Endothelial cell of umbilical vein (primary cell): ENCODE measurements around the gene RXFP4. TPM values are rescaled to one million over a fixed set of nuclear protein-coding genes. Genes with fewer than 3 reads are reported as not detected.

ENCODE experiments used
- BruUV-seq: library from RNA; stranded (reverse); fragments of 400-500 nt; replicated peaks from 2 replicates; lab custom pipeline; 2021; lab: Mats Ljungman, UMichigan
- CTCF ChIA-PET: fragments of 300-600, 350-600 bp; sonication (Branson Sonifier 250); formaldehyde crosslinking; loops from one replicate; lab custom pipeline; 2021; ENCODE audit warnings: antibody characterized with exemption, inconsistent platforms; lab: Charles Lee
- POLR2A ChIA-PET: fragments of 300-600, 350-600 bp; sonication (Branson Sonifier 250); formaldehyde crosslinking; loops from one replicate; lab custom pipeline; 2021; ENCODE audit warnings: antibody characterized with exemption, inconsistent platforms; lab: Charles Lee
- DNase-seq: peaks from one replicate; pipeline ENCODE4 v3.0.0-alpha.2; 2011; ENCODE audit warnings: low read depth, low spot score
- FAIRE-seq: peaks from 2 replicates; lab custom pipeline; 2011; peaks lifted over from hg19 to GRCh38; lab: Jason Lieb, UNC
- H2AFZ ChIP-seq: 2 replicates; pipeline ENCODE4 v1.6.0; 2012; ENCODE audit warnings: low read depth, low read length, control low read depth, inconsistent platforms
- H3K27ac ChIP-seq: 2 replicates; pipeline ENCODE4 v1.5.1; 2011; ENCODE audit warnings: low read depth, mild to moderate bottlenecking, control low read depth, low read length, moderate library complexity; ENCODE audit not compliant: insufficient read depth
- H3K27me3 ChIP-seq, 2 experiments: 2 replicates each; pipeline versions ENCODE4 v1.6.0 to v1.6.1; 2011; ENCODE audit warnings: low read length in 2 of 2, mixed read lengths in 1 of 2; ENCODE audit not compliant: control insufficient read depth in 2 of 2, insufficient read depth in 2 of 2
- H3K36me3 ChIP-seq, 2 experiments: 2 replicates in 1 of 2; 3 replicates in 1 of 2; pipeline ENCODE4 v1.5.1; 2011; ENCODE audit warnings: low read length in 2 of 2, mild to moderate bottlenecking in 1 of 2, moderate library complexity in 1 of 2; ENCODE audit not compliant: control insufficient read depth in 2 of 2, insufficient read depth in 2 of 2; ENCODE audit errors: extremely low read depth in 1 of 2
- H3K4me1 ChIP-seq: 3 replicates; pipeline ENCODE4 v1.5.1; 2011; ENCODE audit warnings: mild to moderate bottlenecking, low read length; ENCODE audit not compliant: control insufficient read depth, insufficient read depth; ENCODE audit errors: extremely low read depth
- H3K4me2 ChIP-seq: 2 replicates; pipeline ENCODE4 v1.6.1; 2011; ENCODE audit warnings: low read length, control low read depth, mixed read lengths; ENCODE audit not compliant: insufficient read depth
- H3K4me3 ChIP-seq, 3 experiments: fragments of 200-600 bp in 1 of 3; sonication (generic), shearing (Covaris generic) in 1 of 3; replicated peaks in 1 of 3; 2 replicates each; pipeline ENCODE4 v1.5.1; 2011 to 2016; ENCODE audit warnings: control low read depth in 3 of 3, low read length in 3 of 3, mild to moderate bottlenecking in 2 of 3, inconsistent platforms in 1 of 3, low read depth in 1 of 3, moderate library complexity in 1 of 3; ENCODE audit not compliant: insufficient read depth in 1 of 3
- H3K79me2 ChIP-seq: 2 replicates; pipeline ENCODE4 v1.6.0; 2012; ENCODE audit warnings: low read length, inconsistent platforms; ENCODE audit not compliant: control insufficient read depth, insufficient read depth
- H3K9ac ChIP-seq: replicated peaks from 2 replicates; pipeline ENCODE3; 2011; ENCODE audit warnings: low read length, control low read depth; ENCODE audit not compliant: insufficient read depth; ENCODE audit errors: extremely low read depth
- H3K9me1 ChIP-seq: replicated peaks from 3 replicates; pipeline ENCODE4 v1.6.0; 2011; ENCODE audit warnings: mild to moderate bottlenecking, low read length; ENCODE audit not compliant: control insufficient read depth, insufficient read depth; ENCODE audit errors: extremely low read depth
- H3K9me3 ChIP-seq: replicated peaks from 2 replicates; pipeline ENCODE4 v1.5.1; 2012; ENCODE audit warnings: low read length, inconsistent platforms; ENCODE audit not compliant: control insufficient read depth, insufficient read depth
- H4K20me1 ChIP-seq: replicated peaks from 2 replicates; pipeline ENCODE3; 2011; ENCODE audit warnings: mild to moderate bottlenecking, low read length; ENCODE audit not compliant: control insufficient read depth, insufficient read depth; ENCODE audit errors: extremely low read depth
- EZH2 ChIP-seq: IDR thresholded peaks from 2 replicates; pipeline ENCODE4 v1.6.1; 2012; ENCODE audit warnings: borderline replicate concordance, low read depth, mild to moderate bottlenecking, moderate library complexity, low read length, inconsistent platforms; ENCODE audit not compliant: severe bottlenecking
- FOS ChIP-seq: IDR thresholded peaks from 2 replicates; pipeline ENCODE4 v1.6.1; 2011; ENCODE audit warnings: mild to moderate bottlenecking, low read length, moderate library complexity, borderline replicate concordance; ENCODE audit not compliant: insufficient read depth
- GATA2 ChIP-seq: IDR thresholded peaks from 2 replicates; pipeline ENCODE4 v1.7.0; 2011; ENCODE audit warnings: low read depth, mild to moderate bottlenecking, moderate library complexity, mixed read lengths, low read length; ENCODE audit not compliant: insufficient read length, insufficient read depth
- JUN ChIP-seq: IDR thresholded peaks from 2 replicates; pipeline ENCODE4 v1.6.1; 2011; ENCODE audit warnings: borderline replicate concordance, low read depth; ENCODE audit not compliant: insufficient read length, insufficient read depth
- MYC ChIP-seq: IDR thresholded peaks from one replicate; pipeline ENCODE4 v1.6.1; 2011; ENCODE audit warnings: mild to moderate bottlenecking, low read depth, low read length
- POLR2A ChIP-seq: IDR thresholded peaks from 2 replicates; pipeline ENCODE4 v1.6.1; 2012; ENCODE audit warnings: low read depth, mild to moderate bottlenecking, control low read depth, low read length
- POLR2AphosphoS5 ChIP-seq: IDR thresholded peaks from 2 replicates; pipeline ENCODE4 v1.6.1; 2012; ENCODE audit warnings: low read depth, mild to moderate bottlenecking, control low read depth, low read length, moderate library complexity; ENCODE audit not compliant: insufficient read depth
- dilution Hi-C: fragments of 300-500 bp; cut with MboI; formaldehyde crosslinking; loops from one replicate; pipeline ENCODE4 v1.15.0; 2019; ENCODE audit warnings: low sequenced_read_pairs; ENCODE audit not compliant: extremely low pct_ligation_motif_present
- intact Hi-C: fragments of 100-400 bp; cut with micrococcal nuclease; formaldehyde crosslinking; loops from one replicate; pipeline ENCODE4 v1.10.0; 2022
- polyA plus RNA-seq, 4 experiments: library from polyadenylated mRNA; depleted of rRNA in 3 of 4; stranded (reverse) in 3 of 4; unstranded in 1 of 4; fragments of >200 nt; gene quantifications; 2 replicates each; pipeline versions ENCODE4 v1.2.1 to v1.2.3, GENCODE V29; 2011 to 2012; ENCODE audit warnings: missing spikeins in 1 of 4
- total RNA-seq: library from RNA; stranded (reverse); gene quantifications from 2 replicates; pipeline ENCODE4 v1.2.3, GENCODE V29; 2021
- TF ChIP-seq, protein P1 (sequence below): IDR thresholded peaks from 2 replicates; pipeline ENCODE4 v1.6.1; 2011; ENCODE audit not compliant: insufficient read depth, insufficient read length
- TF ChIP-seq, protein P2 (sequence below), 2 donors: IDR thresholded peaks; 1 replicate in 1 of 2; 2 replicates in 1 of 2; pipeline ENCODE4 v1.5.1; 2011; ENCODE audit warnings: low read length in 2 of 2, mild to moderate bottlenecking in 2 of 2, moderate library complexity in 2 of 2, control low read depth in 1 of 2, inconsistent platforms in 1 of 2, low read depth in 1 of 2; ENCODE audit not compliant: insufficient read depth in 1 of 2; ENCODE audit errors: extremely low read depth in 1 of 2

RXFP4 gene
- total and polyA plus RNA-seq, 2 donors (not counting 3 experiments of a cell fraction or from before 2014, with no cell fraction given): not detected

DNA sequence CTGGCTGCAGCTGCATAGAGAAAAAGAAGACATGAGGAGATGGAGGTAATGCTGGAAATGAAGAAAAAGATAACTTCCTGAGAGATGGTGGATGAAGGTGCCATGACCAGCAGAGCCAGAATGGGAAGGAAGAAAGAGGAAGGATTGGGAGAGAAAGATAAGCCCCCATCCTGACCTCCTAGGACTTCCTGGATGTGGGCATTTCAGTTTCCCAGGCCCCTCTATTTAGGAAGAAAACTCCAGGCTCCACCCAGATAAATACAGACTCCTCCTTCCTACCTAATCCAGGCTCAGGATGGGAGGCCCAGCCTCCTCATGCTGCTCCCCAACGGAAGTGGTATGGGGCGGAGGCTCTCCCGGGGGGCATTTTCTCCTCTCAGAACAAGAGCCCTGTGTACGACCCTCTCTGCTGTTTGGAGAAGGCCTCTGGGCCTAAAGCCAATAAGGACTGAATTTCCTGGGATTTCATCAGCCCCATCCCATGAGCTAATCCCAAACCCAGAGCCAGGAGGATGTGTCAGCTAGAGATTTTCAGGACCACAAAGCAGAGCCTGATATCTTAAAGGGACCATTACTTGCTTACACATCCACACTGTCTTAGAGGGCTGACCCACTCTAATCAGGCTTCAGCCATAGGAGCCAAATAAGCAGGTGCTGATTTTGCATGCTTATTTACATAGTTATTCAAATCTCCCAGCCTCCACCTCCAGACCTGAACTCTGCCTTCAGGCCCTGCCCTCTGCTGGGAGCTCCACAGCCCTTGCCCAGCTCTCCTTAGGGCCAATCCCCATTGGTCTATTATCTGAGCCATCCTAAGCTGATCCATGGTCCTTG is 42.0 kb downstream of the RXFP4 start:
- no peaks in the 10 kb centered on the region for H4K20me1 ChIP-seq
- no peaks in the 10 kb centered on the region for H3K9me1 ChIP-seq
- H3K27ac ChIP-seq: no peak overlapping the region
- dilution Hi-C loops: no loop called here
- H3K4me1 ChIP-seq: peaks cover 39% of the 10 kb centered on the region
- ChIA-PET CTCF (interaction anchor here (0.8 to 12.1 kb wide), 10 partner anchors 9 to 52 kb away, joined by 3 to 138 read pairs (median 5); no protein-coding TSS in a partner anchor), POLR2A (no interaction called here)
- no peak overlapping the region for H2AFZ ChIP-seq
- TSS peak; percentile 10 for BruUV-seq
- DNase-seq (no peak), FAIRE-seq (peak; percentile 57)
- H3K79me2 ChIP-seq: peaks cover 7% of the 10 kb centered on the region
- TF ChIP-seq POLR2AphosphoS5 (no peak), FOS (no peak), POLR2A (no peak), EZH2 (no peak), GATA2 (no peak), MYC (no peak), JUN (no peak)
- TF ChIP-seq, protein P1, sequence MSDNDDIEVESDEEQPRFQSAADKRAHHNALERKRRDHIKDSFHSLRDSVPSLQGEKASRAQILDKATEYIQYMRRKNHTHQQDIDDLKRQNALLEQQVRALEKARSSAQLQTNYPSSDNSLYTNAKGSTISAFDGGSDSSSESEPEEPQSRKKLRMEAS: no peak
- TF ChIP-seq, protein P2, sequence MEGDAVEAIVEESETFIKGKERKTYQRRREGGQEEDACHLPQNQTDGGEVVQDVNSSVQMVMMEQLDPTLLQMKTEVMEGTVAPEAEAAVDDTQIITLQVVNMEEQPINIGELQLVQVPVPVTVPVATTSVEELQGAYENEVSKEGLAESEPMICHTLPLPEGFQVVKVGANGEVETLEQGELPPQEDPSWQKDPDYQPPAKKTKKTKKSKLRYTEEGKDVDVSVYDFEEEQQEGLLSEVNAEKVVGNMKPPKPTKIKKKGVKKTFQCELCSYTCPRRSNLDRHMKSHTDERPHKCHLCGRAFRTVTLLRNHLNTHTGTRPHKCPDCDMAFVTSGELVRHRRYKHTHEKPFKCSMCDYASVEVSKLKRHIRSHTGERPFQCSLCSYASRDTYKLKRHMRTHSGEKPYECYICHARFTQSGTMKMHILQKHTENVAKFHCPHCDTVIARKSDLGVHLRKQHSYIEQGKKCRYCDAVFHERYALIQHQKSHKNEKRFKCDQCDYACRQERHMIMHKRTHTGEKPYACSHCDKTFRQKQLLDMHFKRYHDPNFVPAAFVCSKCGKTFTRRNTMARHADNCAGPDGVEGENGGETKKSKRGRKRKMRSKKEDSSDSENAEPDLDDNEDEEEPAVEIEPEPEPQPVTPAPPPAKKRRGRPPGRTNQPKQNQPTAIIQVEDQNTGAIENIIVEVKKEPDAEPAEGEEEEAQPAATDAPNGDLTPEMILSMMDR (IDR thresholded peaks at IDR 0.05; ENCODE audit: extremely low read depth in 1 of 2, insufficient read depth in 1 of 2, low read depth in 1 of 2, low read length in 2 of 2): no peak
- intact Hi-C loops: no loop called here
- H3K9ac ChIP-seq: no peak overlapping the region
- no peaks in the 10 kb centered on the region for H3K9me3 ChIP-seq
- no peaks in the 10 kb centered on the region for H3K27me3 ChIP-seq
- H3K4me3 ChIP-seq: no peak overlapping the region
- H3K4me2 ChIP-seq: no peak overlapping the region
- no peaks in the 10 kb centered on the region for H3K36me3 ChIP-seq
